ENCODE results near the gene HMCN2. TPM values are rescaled to one million over a fixed set of nuclear protein-coding genes. Genes with fewer than 3 reads are reported as not detected.

HMCN2 gene
- total RNA-seq, 2 experiments from 2014 or later = not detected

DNA sequence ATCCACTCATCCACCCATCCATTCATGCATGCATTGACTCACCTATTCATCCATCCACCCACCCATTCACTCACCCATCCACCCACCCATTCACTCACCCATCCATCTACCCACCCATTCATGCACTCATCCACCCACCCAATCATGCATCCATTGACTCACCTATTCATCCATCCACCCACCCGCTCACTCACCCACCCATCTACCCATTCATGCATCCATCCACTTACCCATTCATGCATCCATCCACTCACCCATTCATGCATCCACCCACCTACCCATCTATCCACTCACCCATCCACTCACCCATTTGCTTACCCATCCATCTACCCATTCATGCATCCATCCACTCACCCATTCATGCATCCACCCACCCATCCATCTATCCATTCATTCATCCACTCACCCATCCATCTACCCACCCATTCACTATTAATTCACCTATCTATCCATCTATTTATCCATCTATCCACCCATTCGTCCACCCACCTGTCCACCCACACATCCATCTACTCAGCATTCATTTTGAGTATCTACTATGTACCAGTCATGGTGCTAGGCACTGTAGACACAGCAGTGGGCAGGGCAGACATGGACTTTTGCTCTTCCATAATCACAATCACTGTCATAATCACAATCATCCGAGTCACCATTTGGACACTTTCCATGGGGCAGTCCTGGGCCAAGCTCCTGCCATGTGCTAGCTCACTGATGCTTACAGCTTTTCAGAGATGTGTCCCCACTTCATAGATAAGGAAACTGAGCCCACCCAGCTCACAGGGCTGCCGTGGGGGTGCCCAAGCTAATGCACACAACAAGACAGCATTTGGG lies 34.4 kb downstream of the HMCN2 start:
- ChIA-PET CTCF (no interaction called here), POLR2A (interaction anchor here (0.5 kb wide), 1 partner anchor 209 kb away, joined by 3 read pairs; no protein-coding TSS in a partner anchor)
- Mint-ChIP-seq H3K4me1 (ENCODE audit: low read depth) (no peaks in the 10 kb centered on the region), H3K27me3 (ENCODE audit: low read depth) (no peaks in the 10 kb centered on the region), H3K27ac (no peak overlapping the region), H3K4me3 (no peak overlapping the region), H3K36me3 (ENCODE audit: low read depth) (no peaks in the 10 kb centered on the region), H3K9me3 (ENCODE audit: insufficient read depth) (no peaks in the 10 kb centered on the region)
- ATAC-seq (no peak), DNase-seq (no peak)

DNA sequence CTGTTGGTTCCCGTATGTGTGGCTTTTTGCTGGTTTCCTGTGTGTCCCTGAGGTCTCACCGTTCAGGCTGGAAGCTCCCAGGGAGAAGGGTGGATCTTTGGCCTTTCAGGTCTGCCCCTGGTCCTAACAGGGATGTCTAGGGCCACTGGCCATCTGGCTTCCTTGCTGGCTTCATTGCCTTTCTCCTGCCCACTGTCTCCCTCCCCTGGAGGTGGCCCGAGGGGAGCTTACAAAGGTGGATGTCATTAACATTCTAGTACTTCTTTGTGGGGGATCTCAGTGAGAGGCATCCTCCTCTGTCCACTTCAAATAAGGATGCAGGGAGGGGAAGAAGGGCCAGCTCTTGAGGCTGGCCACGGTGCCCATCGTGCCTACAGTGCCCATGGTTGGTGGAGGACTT lies 35.2 kb downstream of the HMCN2 start:
- H3K27me3 Mint-ChIP-seq (ENCODE audit: low read depth) = no peaks in the 10 kb centered on the region
- no peak for DNase-seq
- no peaks in the 10 kb centered on the region for H3K4me1 Mint-ChIP-seq (ENCODE audit: low read depth)
- H3K4me3 Mint-ChIP-seq = no peak overlapping the region
- no peaks in the 10 kb centered on the region for H3K36me3 Mint-ChIP-seq (ENCODE audit: low read depth)
- ATAC-seq = no peak
- ChIA-PET CTCF (no interaction called here), POLR2A (interaction anchor here (0.5 to 0.7 kb wide), 2 partner anchors 103 to 210 kb away, joined by 3 read pairs; no protein-coding TSS in a partner anchor)
- no peaks in the 10 kb centered on the region for H3K9me3 Mint-ChIP-seq (ENCODE audit: insufficient read depth)
- H3K27ac Mint-ChIP-seq = no peak overlapping the region

DNA sequence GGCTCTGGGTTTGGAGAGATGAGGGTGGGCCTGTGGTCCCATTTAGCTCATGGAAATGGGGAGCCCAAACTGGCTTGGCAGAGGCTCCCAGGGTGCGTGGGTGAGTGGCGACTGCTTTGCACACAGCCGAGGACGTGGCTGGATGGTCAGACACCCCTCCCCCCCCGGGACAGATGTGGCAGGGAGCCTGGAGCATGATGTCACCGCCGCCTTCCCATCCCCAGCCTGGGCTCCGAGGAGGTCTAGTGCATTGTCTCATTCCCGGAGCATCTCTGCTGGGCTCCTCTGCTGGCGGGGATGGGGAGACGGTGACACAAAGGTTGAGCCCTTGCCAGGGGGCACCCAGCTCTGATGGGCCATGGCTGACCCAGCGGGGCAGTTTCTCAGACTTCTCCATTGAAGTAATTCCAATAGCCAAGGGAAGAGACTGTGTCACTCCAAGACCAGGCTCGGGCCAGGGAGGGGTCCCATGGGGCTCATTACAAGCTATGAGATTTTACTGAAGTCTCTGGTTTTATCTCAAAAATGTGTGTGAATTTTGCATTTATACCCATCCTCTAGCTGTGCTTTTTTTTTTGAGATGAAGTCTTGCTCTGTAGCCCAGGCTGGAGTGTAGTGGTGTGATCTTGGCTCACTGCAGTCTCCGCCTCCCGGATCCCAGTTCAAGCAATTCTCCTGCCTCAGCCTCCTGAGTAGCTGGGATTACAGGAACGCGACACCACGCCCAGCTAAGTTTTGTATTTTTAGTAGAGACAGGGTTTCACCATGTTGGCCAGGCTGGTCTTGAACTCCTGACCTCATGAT lies 36.1 kb downstream of the HMCN2 start:
- CTCF ChIA-PET = no interaction called here
- ATAC-seq = no peak
- no peaks in the 10 kb centered on the region for H3K4me1 Mint-ChIP-seq (ENCODE audit: low read depth)
- no peaks in the 10 kb centered on the region for H3K36me3 Mint-ChIP-seq (ENCODE audit: low read depth)
- no peak overlapping the region for H3K4me3 Mint-ChIP-seq
- no peaks in the 10 kb centered on the region for H3K9me3 Mint-ChIP-seq (ENCODE audit: insufficient read depth)
- no peak for DNase-seq
- POLR2A ChIA-PET = no interaction called here
- no peaks in the 10 kb centered on the region for H3K27me3 Mint-ChIP-seq (ENCODE audit: low read depth)
- H3K27ac Mint-ChIP-seq = no peak overlapping the region

DNA sequence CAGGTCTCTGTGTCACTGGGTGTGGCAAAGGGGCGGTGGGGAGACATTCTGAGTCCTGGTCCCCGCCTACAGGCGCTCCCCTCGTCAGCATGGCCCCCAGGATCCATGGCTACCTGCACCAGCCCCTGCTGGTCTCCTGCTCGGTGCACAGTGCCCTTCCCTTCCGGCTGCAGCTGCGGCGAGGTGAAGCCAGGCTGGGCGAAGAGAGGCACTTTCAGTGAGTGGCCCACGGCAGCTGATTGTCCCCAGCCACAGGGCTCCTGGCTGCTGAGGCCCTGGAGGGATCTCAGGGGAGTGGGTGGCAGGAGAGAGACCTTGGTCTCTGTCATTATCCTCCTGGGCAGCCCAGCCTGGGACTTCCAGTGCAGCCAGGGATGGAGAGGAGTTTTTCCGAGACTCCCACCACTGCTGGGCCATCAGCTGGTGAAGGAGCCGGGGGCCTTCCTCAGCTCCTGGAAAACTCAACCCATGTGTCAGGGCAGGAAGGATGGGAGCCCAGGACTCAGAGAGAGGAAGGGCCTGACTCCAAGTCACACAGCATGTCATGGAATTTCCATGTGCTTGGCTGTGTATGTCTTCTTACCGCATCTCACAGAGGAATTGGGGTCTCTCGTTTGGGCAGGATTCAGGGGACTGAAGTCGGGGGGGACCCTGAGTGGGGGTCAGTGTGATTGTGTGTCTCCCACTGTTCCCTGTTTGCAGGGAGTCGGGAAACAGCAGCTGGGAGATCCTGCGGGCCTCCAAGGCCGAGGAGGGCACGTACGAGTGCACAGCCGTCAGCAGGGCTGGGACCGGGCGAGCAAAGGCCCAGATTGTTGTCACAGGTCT lies 37.4 kb downstream of the HMCN2 start:
- DNase-seq (no peak), ATAC-seq (no peak)
- no peaks in the 10 kb centered on the region for H3K9me3 Mint-ChIP-seq (ENCODE audit: insufficient read depth)
- H3K36me3 Mint-ChIP-seq (ENCODE audit: low read depth) = no peaks in the 10 kb centered on the region
- H3K4me3 Mint-ChIP-seq = no peak overlapping the region
- ChIA-PET POLR2A (no interaction called here), CTCF (no interaction called here)
- H3K27me3 Mint-ChIP-seq (ENCODE audit: low read depth) = no peaks in the 10 kb centered on the region
- H3K27ac Mint-ChIP-seq = no peak overlapping the region
- no peaks in the 10 kb centered on the region for H3K4me1 Mint-ChIP-seq (ENCODE audit: low read depth)

DNA sequence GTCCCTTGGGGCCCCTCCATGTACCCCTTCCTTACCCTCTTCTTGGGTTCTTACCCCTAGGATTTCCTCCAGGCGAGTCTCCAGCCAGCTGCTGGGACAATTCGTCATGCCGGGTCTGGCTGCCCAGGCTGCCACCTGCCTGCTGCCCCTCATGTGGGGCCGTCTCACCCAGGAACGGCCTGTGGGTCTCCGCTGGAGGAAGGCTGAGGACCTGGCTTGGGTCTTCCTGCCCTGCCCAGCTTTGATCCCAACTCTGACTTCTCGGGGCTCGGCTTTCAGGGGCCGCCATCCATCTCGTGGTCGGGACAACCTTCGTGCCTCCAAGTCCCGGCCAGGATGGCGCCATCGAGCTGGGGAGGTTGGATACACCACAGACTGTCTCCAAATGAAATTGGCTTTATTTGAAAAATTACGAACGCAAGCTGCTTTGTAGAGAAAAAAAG lies 38.1 kb downstream of the HMCN2 start:
- H3K9me3 Mint-ChIP-seq (ENCODE audit: insufficient read depth) = no peaks in the 10 kb centered on the region
- ATAC-seq (no peak), DNase-seq (no peak)
- no peaks in the 10 kb centered on the region for H3K4me1 Mint-ChIP-seq (ENCODE audit: low read depth)
- POLR2A ChIA-PET = no interaction called here
- CTCF ChIA-PET = no interaction called here
- no peak overlapping the region for H3K27ac Mint-ChIP-seq
- H3K4me3 Mint-ChIP-seq = no peak overlapping the region
- H3K36me3 Mint-ChIP-seq (ENCODE audit: low read depth) = no peaks in the 10 kb centered on the region
- no peaks in the 10 kb centered on the region for H3K27me3 Mint-ChIP-seq (ENCODE audit: low read depth)

DNA sequence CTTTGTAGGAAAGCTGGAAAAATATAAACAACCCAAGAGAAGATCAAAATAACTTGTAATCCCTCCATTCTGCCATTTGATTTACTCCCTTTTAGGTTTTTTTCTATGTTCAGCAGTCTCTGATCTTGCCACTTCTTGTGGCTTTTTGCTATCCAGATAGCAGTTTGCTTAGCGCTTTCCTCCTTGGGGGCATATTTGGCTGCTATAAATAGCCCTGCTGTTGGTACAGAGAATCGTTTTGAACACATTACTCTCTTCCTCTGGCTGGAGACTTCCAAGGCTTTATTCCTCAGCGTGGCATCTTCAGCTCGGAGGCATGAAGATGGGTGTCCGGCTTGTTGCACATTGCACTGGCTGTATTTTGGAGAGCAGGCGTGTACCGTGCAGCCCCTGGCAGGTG lies 38.6 kb downstream of the HMCN2 start:
- no peaks in the 10 kb centered on the region for H3K27me3 Mint-ChIP-seq (ENCODE audit: low read depth)
- CTCF ChIA-PET = no interaction called here
- no peak overlapping the region for H3K27ac Mint-ChIP-seq
- H3K4me1 Mint-ChIP-seq (ENCODE audit: low read depth) = no peaks in the 10 kb centered on the region
- no peak overlapping the region for H3K4me3 Mint-ChIP-seq
- no peaks in the 10 kb centered on the region for H3K36me3 Mint-ChIP-seq (ENCODE audit: low read depth)
- no peaks in the 10 kb centered on the region for H3K9me3 Mint-ChIP-seq (ENCODE audit: insufficient read depth)
- POLR2A ChIA-PET = no interaction called here
- DNase-seq = no peak
- no peak for ATAC-seq

DNA sequence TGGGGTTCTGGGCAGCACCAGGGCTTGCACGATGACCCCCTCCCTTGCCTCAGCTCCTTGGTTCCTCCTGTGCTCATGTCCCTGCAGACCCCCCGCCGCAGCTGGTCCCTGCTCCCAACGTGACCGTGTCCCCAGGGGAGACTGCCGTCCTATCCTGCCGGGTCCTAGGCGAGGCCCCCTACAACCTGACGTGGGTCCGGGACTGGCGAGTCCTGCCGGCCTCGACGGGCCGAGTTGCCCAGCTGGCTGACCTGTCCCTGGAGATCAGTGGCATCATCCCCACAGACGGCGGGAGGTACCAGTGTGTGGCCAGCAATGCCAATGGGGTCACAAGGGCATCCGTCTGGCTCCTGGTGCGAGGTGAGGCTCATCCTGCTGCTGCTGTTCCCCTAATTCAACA lies 39.1 kb downstream of the HMCN2 start:
- no peak for ATAC-seq
- H3K36me3 Mint-ChIP-seq (ENCODE audit: low read depth) = no peaks in the 10 kb centered on the region
- no peaks in the 10 kb centered on the region for H3K9me3 Mint-ChIP-seq (ENCODE audit: insufficient read depth)
- no peaks in the 10 kb centered on the region for H3K27me3 Mint-ChIP-seq (ENCODE audit: low read depth)
- ChIA-PET CTCF (no interaction called here), POLR2A (no interaction called here)
- H3K4me3 Mint-ChIP-seq = no peak overlapping the region
- DNase-seq = no peak
- H3K27ac Mint-ChIP-seq = no peak overlapping the region
- no peaks in the 10 kb centered on the region for H3K4me1 Mint-ChIP-seq (ENCODE audit: low read depth)

DNA sequence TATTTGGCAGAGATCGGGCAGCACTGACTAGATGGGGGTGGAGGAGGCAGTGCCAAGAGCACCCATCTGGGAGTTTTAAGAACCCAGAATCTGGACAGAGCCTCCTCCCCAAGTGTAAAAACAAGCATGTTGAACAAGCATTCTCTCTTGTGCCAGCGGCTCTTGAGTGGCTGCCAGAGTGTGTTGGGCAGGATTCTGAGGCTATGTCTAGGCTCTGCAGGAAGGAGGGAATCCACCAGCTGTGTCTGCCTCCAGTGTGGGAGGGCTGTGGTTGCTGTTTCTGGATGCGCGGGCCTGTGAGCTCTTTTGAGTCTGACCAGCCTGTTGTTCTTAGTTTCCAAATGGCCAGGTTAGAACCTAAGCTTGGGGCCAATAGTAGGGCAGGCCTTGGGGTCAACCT lies 39.8 kb downstream of the HMCN2 start:
- Mint-ChIP-seq H3K4me3 (no peak overlapping the region), H3K36me3 (ENCODE audit: low read depth) (no peaks in the 10 kb centered on the region), H3K4me1 (ENCODE audit: low read depth) (no peaks in the 10 kb centered on the region), H3K9me3 (ENCODE audit: insufficient read depth) (no peaks in the 10 kb centered on the region), H3K27ac (no peak overlapping the region), H3K27me3 (ENCODE audit: low read depth) (no peaks in the 10 kb centered on the region)
- ChIA-PET CTCF (no interaction called here), POLR2A (no interaction called here)
- DNase-seq (no peak), ATAC-seq (no peak)

DNA sequence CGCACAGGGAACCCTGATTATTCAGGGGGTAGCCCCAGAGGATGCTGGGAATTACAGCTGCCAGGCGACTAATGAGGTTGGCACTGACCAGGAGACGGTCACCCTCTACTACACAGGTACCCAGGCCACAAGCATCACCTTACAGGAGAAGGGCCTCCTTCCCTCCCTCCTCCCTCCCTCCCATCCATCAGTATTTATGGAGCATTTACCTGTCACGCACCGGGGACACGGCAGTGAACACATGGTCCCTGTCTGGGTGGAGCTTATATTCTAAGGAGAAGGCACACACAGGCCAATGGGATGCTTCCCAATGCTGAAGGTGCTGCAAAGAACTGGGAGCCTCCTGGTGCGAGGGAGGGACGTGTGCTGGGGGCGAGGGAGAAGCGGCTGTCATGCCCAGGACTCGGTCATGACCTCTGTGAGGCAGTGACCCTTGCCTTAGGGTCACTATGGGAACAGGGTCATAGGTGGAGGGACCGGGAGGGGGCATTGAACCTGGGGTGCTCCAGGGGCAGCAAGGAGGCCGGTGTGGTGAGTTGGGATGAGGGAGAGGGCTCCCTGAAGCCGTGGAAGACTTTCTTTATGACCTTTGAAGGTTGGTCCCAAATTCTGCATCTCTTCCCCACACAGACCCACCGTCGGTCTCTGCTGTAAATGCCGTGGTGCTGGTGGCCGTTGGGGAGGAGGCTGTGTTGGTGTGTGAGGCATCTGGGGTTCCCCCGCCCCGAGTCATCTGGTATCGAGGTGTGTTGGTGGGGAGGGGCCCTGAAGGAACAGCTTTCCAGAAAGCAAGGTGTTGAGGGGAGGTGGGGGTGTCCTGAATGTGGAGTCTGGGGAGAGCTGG lies 41.5 kb downstream of the HMCN2 start:
- DNase-seq (no peak), ATAC-seq (no peak)
- H3K36me3 Mint-ChIP-seq (ENCODE audit: low read depth) = no peaks in the 10 kb centered on the region
- no peak overlapping the region for H3K27ac Mint-ChIP-seq
- H3K4me1 Mint-ChIP-seq (ENCODE audit: low read depth) = no peaks in the 10 kb centered on the region
- ChIA-PET CTCF (no interaction called here), POLR2A (no interaction called here)
- no peak overlapping the region for H3K4me3 Mint-ChIP-seq
- no peaks in the 10 kb centered on the region for H3K9me3 Mint-ChIP-seq (ENCODE audit: insufficient read depth)
- H3K27me3 Mint-ChIP-seq (ENCODE audit: low read depth) = no peaks in the 10 kb centered on the region

DNA sequence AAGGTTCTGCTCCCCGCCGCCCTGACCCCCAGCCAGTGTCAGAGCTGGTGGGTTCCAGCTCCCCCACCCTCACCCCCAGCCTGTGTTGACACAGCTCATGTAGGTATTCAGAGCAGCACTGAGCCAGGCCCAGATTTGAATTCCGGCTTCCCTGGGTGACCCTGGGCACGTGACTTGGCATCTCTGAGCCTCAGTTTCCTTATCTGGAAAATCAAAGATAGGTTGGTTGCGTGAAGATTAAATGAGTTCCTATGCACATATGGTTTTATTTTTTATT lies 42.0 kb downstream of the HMCN2 start:
- Mint-ChIP-seq H3K4me3 (no peak overlapping the region), H3K4me1 (ENCODE audit: low read depth) (no peaks in the 10 kb centered on the region), H3K36me3 (ENCODE audit: low read depth) (no peaks in the 10 kb centered on the region), H3K27ac (no peak overlapping the region), H3K27me3 (ENCODE audit: low read depth) (no peaks in the 10 kb centered on the region), H3K9me3 (ENCODE audit: insufficient read depth) (no peaks in the 10 kb centered on the region)
- DNase-seq = no peak
- ChIA-PET POLR2A (no interaction called here), CTCF (no interaction called here)
- no peak for ATAC-seq

DNA sequence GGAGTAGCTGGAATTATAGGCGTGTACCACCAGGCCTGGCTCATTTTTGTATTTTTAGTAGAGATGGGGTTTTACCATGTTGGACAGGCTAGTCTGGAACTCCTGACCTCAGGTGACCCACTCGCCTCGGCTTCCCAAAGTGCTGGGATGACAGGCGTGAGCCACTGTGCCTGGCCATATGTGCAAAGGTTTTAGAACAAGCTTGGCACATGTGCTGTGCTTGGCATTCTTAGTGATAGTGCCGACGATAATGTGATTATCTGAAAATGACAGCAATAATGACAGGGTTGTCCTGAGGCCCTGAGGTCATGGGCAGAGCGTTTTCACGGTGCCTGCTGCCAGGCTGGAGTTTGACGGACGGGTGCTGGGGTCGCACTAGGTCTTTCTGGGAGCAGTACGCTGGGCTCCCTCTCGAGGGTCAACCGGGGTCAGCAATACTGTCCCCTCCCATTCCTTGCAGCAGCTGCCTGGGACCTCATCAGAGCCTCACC lies 42.6 kb downstream of the HMCN2 start:
- no peak overlapping the region for H3K4me3 Mint-ChIP-seq
- POLR2A ChIA-PET = no interaction called here
- no peak overlapping the region for H3K27ac Mint-ChIP-seq
- no peaks in the 10 kb centered on the region for H3K4me1 Mint-ChIP-seq (ENCODE audit: low read depth)
- DNase-seq (no peak), ATAC-seq (no peak)
- CTCF ChIA-PET = no interaction called here
- H3K36me3 Mint-ChIP-seq (ENCODE audit: low read depth) = no peaks in the 10 kb centered on the region
- no peaks in the 10 kb centered on the region for H3K27me3 Mint-ChIP-seq (ENCODE audit: low read depth)
- no peaks in the 10 kb centered on the region for H3K9me3 Mint-ChIP-seq (ENCODE audit: insufficient read depth)

Measured in activated CD8-positive, alpha-beta T cell treated with anti-CD3 and anti-CD28 coated beads, Interleukin-2, amount 10 ng/mL, durations not matched to agents 7 days and 5 days (primary cell).